DOHH2 (cell line): ENCODE measurements around the gene TRAK2.

ENCODE experiments used
- H3F3A ChIP-seq: fragments of 200-600 bp; sonication (generic), shearing (Covaris generic); 2 replicates; pipeline ENCODE4 v1.6.0; 2016; ENCODE audit warnings: antibody characterized with exemption, mild to moderate bottlenecking; ENCODE audit not compliant: control insufficient read depth, insufficient read depth
- H3K27ac ChIP-seq: fragments of 200-600 bp; sonication (generic); 2 replicates; pipeline ENCODE4 v1.5.1; 2014; ENCODE audit warnings: low read depth, mild to moderate bottlenecking, low read length, moderate library complexity
- H3K27me3 ChIP-seq: fragments of 200-600 bp; sonication (generic); 2 replicates; pipeline ENCODE4 v1.6.1; 2014; ENCODE audit warnings: mild to moderate bottlenecking, low read length, mixed read lengths; ENCODE audit not compliant: control insufficient read depth
- H3K36me3 ChIP-seq: fragments of 200-600 bp; sonication (generic); 2 replicates; pipeline ENCODE4 v1.6.1; 2014; ENCODE audit warnings: mild to moderate bottlenecking, low read length, moderate library complexity, mixed read lengths; ENCODE audit not compliant: control insufficient read depth
- H3K4me1 ChIP-seq: fragments of 200-600 bp; sonication (generic); 2 replicates; pipeline ENCODE4 v1.6.1; 2014; ENCODE audit warnings: mild to moderate bottlenecking, low read length, mixed read lengths; ENCODE audit not compliant: control insufficient read depth
- H3K4me2 ChIP-seq: fragments of 200-600 bp; sonication (generic); 2 replicates; pipeline ENCODE4 v1.6.0; 2014; ENCODE audit warnings: mild to moderate bottlenecking, low read length, moderate library complexity
- H3K4me3 ChIP-seq: fragments of 200-600 bp; sonication (generic); 2 replicates; pipeline ENCODE4 v1.5.1; 2014; ENCODE audit warnings: mild to moderate bottlenecking, low read length, mixed read lengths
- H3K79me2 ChIP-seq: fragments of 200-600 bp; sonication (generic); 2 replicates; pipeline ENCODE4 v1.6.1; 2014; ENCODE audit warnings: mild to moderate bottlenecking, low read length, mixed read lengths; ENCODE audit not compliant: control insufficient read depth
- H3K9me2 ChIP-seq: fragments of 200-600 bp; sonication (generic); replicated peaks from 2 replicates; pipeline ENCODE4 v1.6.1; 2014; ENCODE audit warnings: mild to moderate bottlenecking, low read length, mixed read lengths; ENCODE audit not compliant: control insufficient read depth
- H3K9me3 ChIP-seq: fragments of 200-600 bp; sonication (generic); 2 replicates; pipeline ENCODE4 v1.6.1; 2014; ENCODE audit warnings: antibody characterized with exemption, low read length, mixed read lengths; ENCODE audit not compliant: control insufficient read depth, insufficient read depth
- H4K20me1 ChIP-seq: fragments of 200-600 bp; sonication (generic); 2 replicates; pipeline ENCODE4 v1.6.0; 2014; ENCODE audit warnings: low read depth, mild to moderate bottlenecking, antibody characterized with exemption, low read length, moderate library complexity; ENCODE audit not compliant: control insufficient read depth, insufficient read depth
- EZH2phosphoT487 ChIP-seq: fragments of 200-600 bp; sonication (generic); IDR thresholded peaks from 2 replicates; pipeline ENCODE4 v1.6.1; 2017; ENCODE audit warnings: borderline replicate concordance, mild to moderate bottlenecking, antibody characterized with exemption, low read length, moderate library complexity, mixed read lengths
- TF ChIP-seq, protein P1 (sequence below): fragments of 200-600 bp; sonication (generic); IDR thresholded peaks from one replicate; pipeline ENCODE4 v1.5.1; 2014; ENCODE audit warnings: antibody characterized with exemption, mild to moderate bottlenecking, low read depth, low read length; ENCODE audit not compliant: poor library complexity, severe bottlenecking

TRAK2 gene

GRCh38 chr2:201465524-201465971, 14.3 kb upstream of the TRAK2 start:
- Histone ChIP-seq H3K4me3 (no peak overlapping the region), H3K36me3 (no peaks in the 10 kb centered on the region), H3F3A (no peaks in the 10 kb centered on the region), H3K4me1 (no peaks in the 10 kb centered on the region), H4K20me1 (no peaks in the 10 kb centered on the region), H3K9me2 (no peaks in the 10 kb centered on the region), H3K27ac (no peak overlapping the region), H3K79me2 (no peaks in the 10 kb centered on the region), H3K27me3 (no peaks in the 10 kb centered on the region), H3K9me3 (peaks cover 2% of the 10 kb centered on the region; the same call in 1 of the 2 replicates), H3K4me2 (no peak overlapping the region)
- TF ChIP-seq, protein P1, sequence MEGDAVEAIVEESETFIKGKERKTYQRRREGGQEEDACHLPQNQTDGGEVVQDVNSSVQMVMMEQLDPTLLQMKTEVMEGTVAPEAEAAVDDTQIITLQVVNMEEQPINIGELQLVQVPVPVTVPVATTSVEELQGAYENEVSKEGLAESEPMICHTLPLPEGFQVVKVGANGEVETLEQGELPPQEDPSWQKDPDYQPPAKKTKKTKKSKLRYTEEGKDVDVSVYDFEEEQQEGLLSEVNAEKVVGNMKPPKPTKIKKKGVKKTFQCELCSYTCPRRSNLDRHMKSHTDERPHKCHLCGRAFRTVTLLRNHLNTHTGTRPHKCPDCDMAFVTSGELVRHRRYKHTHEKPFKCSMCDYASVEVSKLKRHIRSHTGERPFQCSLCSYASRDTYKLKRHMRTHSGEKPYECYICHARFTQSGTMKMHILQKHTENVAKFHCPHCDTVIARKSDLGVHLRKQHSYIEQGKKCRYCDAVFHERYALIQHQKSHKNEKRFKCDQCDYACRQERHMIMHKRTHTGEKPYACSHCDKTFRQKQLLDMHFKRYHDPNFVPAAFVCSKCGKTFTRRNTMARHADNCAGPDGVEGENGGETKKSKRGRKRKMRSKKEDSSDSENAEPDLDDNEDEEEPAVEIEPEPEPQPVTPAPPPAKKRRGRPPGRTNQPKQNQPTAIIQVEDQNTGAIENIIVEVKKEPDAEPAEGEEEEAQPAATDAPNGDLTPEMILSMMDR, result no peak
- TF ChIP-seq EZH2phosphoT487, result no peak

- no peaks in the 10 kb centered on the region for H3K27me3 ChIP-seq
- H3K4me2 ChIP-seq, result no peak overlapping the region
- H3K4me1 ChIP-seq, result no peaks in the 10 kb centered on the region
- no peaks in the 10 kb centered on the region for H3K79me2 ChIP-seq
- no peaks in the 10 kb centered on the region for H3K36me3 ChIP-seq
- H3K27ac ChIP-seq, result no peak overlapping the region
- H4K20me1 ChIP-seq, result no peaks in the 10 kb centered on the region
- no peak overlapping the region for H3K4me3 ChIP-seq
- H3K9me3 ChIP-seq, result peaks cover 3% of the 10 kb centered on the region; the same call in 1 of the 2 replicates
- no peaks in the 10 kb centered on the region for H3K9me2 ChIP-seq
- TF ChIP-seq, protein P1, result no peak
- TF ChIP-seq EZH2phosphoT487, result no peak
- H3F3A ChIP-seq, result no peaks in the 10 kb centered on the region
Observed at GRCh38 chr2:201464547-201464946, 13.3 kb upstream of the TRAK2 start.

DNA sequence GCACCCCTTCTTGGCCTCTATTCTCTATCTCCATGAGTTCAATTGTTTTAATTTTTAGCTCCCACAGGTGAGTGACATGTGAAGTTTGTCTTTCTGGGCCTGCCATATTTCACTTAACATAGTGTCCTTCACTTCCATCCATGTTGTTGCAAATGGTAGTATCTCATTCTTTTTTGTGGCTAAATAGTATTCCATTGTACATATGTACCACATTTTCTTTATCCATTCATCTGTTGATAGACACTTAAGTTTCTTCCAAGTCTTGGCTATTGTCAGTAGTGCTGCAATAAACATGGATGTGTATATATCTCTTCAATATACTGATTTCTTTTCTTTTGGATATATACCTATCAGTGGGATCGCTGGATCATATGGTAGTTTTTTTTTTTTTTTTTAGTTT, 9.3 kb upstream of the TRAK2 start:
- Histone ChIP-seq H3K9me2 (no peaks in the 10 kb centered on the region), H3F3A (no peaks in the 10 kb centered on the region), H3K27me3 (no peaks in the 10 kb centered on the region), H3K4me1 (no peaks in the 10 kb centered on the region), H3K36me3 (no peaks in the 10 kb centered on the region), H3K4me2 (no peak overlapping the region), H3K79me2 (no peaks in the 10 kb centered on the region), H4K20me1 (no peaks in the 10 kb centered on the region), H3K27ac (no peak overlapping the region), H3K4me3 (no peak overlapping the region), H3K9me3 (peaks cover 3% of the 10 kb centered on the region; the same call in 1 of the 2 replicates)
- TF ChIP-seq EZH2phosphoT487, result no peak
- TF ChIP-seq, protein P1, result no peak
